SK-N-SH (cell line): ENCODE results near the gene TBC1D2B. TPM values are rescaled to one million over a fixed set of nuclear protein-coding genes. Genes with fewer than 3 reads are reported as not detected.

Source experiments
- CTCF ChIA-PET: fragments of 300-600, 350-600 bp; formaldehyde crosslinking; extraction: SDS; loops from one replicate; lab custom pipeline; 2021; lab: Yijun Ruan, JAX
- POLR2A ChIA-PET: fragments of 350-600 bp; sonication (Branson Sonifier 250); formaldehyde crosslinking; extraction: SDS; loops from one replicate; lab custom pipeline; 2020; ENCODE audit warnings: antibody characterized with exemption, inconsistent platforms; lab: Yijun Ruan, JAX
- DNase-seq: peaks from one replicate; pipeline ENCODE4 v3.0.0; 2012
- H2AFZ ChIP-seq: fragments of 200-600 bp; sonication (generic); 2 replicates; pipeline ENCODE4 v1.8.1; 2016; ENCODE audit warnings: antibody characterized with exemption, mild to moderate bottlenecking, low read depth
- H3F3A ChIP-seq: fragments of 200-600 bp; sonication (generic); replicated peaks from 2 replicates; pipeline ENCODE3; 2016; ENCODE audit warnings: antibody characterized with exemption, mild to moderate bottlenecking; ENCODE audit not compliant: insufficient read depth
- H3K27ac ChIP-seq, 2 experiments: fragments of 200-500 bp in 1 of 2; fragments of 200-600 bp in 1 of 2; sonication (Bioruptor generic) in 1 of 2; sonication (generic), shearing (Covaris generic) in 1 of 2; 2 replicates each; pipeline versions ENCODE4 v1.5.1 to v1.6.1; 2014 to 2016; ENCODE audit warnings: low read depth in 2 of 2, inconsistent platforms in 1 of 2, low read length in 1 of 2, mild to moderate bottlenecking in 1 of 2, mixed read lengths in 1 of 2
- H3K27me3 ChIP-seq: fragments of 200-600 bp; sonication (generic), shearing (Covaris generic); 2 replicates; pipeline ENCODE4 v1.6.1; 2016; ENCODE audit warnings: mixed run types; ENCODE audit not compliant: insufficient read depth
- H3K36me3 ChIP-seq, 2 experiments: fragments of 200-500 bp in 1 of 2; fragments of 200-600 bp in 1 of 2; sonication (Bioruptor generic) in 1 of 2; sonication (generic) in 1 of 2; replicated peaks in 1 of 2; 2 replicates each; pipeline versions ENCODE3 to v1.5.1; 2014 to 2016; ENCODE audit warnings: low read length in 1 of 2, mild to moderate bottlenecking in 1 of 2; ENCODE audit not compliant: insufficient read depth in 2 of 2, control insufficient read depth in 1 of 2
- H3K4me1 ChIP-seq, 2 experiments: fragments of 200-500 bp in 1 of 2; fragments of 200-600 bp in 1 of 2; sonication (Bioruptor generic) in 1 of 2; sonication (generic), shearing (Covaris generic) in 1 of 2; 2 replicates each; pipeline versions ENCODE4 v1.5.1 to v1.6.1; 2014 to 2016; ENCODE audit warnings: low read depth in 1 of 2, low read length in 1 of 2, mixed run types in 1 of 2; ENCODE audit not compliant: insufficient read depth in 2 of 2, control insufficient read depth in 1 of 2
- H3K4me2 ChIP-seq: fragments of 200-600 bp; sonication (generic), shearing (Covaris generic); 2 replicates; pipeline ENCODE4 v1.6.1; 2017; ENCODE audit warnings: mixed run types
- H3K4me3 ChIP-seq, 2 experiments: fragments of 200-500 bp in 1 of 2; fragments of 200-600 bp in 1 of 2; sonication (Bioruptor generic) in 1 of 2; sonication (generic), shearing (Covaris generic) in 1 of 2; 2 replicates each; pipeline versions ENCODE4 v1.5.1 to v1.8.1; 2014 to 2016; ENCODE audit warnings: low read depth in 2 of 2, inconsistent platforms in 1 of 2, low read length in 1 of 2, mild to moderate bottlenecking in 1 of 2, mixed read lengths in 1 of 2, moderate library complexity in 1 of 2
- H3K79me2 ChIP-seq: fragments of 200-600 bp; sonication (generic); 2 replicates; pipeline ENCODE4 v1.8.1; 2017; ENCODE audit warnings: mild to moderate bottlenecking; ENCODE audit not compliant: insufficient read depth
- H3K9ac ChIP-seq: fragments of 200-600 bp; sonication (generic); 2 replicates; pipeline ENCODE4 v1.6.1; 2017; ENCODE audit warnings: mixed run types
- H3K9me2 ChIP-seq: fragments of 200-600 bp; sonication (generic); 2 replicates; pipeline ENCODE4 v1.6.1; 2017; ENCODE audit warnings: mixed run types
- H3K9me3 ChIP-seq: fragments of 200-600 bp; sonication (generic); 2 replicates; pipeline ENCODE4 v1.6.1; 2017; ENCODE audit warnings: mixed run types, mild to moderate bottlenecking, moderate library complexity
- H4K20me1 ChIP-seq: fragments of 200-600 bp; sonication (generic); 2 replicates; pipeline ENCODE4 v1.6.1; 2017; ENCODE audit warnings: mild to moderate bottlenecking, mixed run types; ENCODE audit not compliant: insufficient read depth
- CHD2 ChIP-seq: fragments of 150-350 bp; IDR thresholded peaks from 2 replicates; pipeline ENCODE4 v1.6.1; 2018; ENCODE audit warnings: low read length; ENCODE audit not compliant: partially characterized antibody
- CTCF ChIP-seq: fragments of 200-600 bp; sonication (generic); IDR thresholded peaks from 2 replicates; pipeline ENCODE4 v1.6.1; 2017; ENCODE audit warnings: antibody characterized with exemption, mild to moderate bottlenecking, moderate library complexity
- ELF1 ChIP-seq: IDR thresholded peaks from 2 replicates; pipeline ENCODE4 v1.4.0; 2012
- EP300 ChIP-seq, 2 experiments: IDR thresholded peaks; 2 replicates each; pipeline versions ENCODE4 v1.4.0 to v1.6.1; 2012; ENCODE audit warnings: borderline replicate concordance in 1 of 2, low read depth in 1 of 2, low read length in 1 of 2
- EZH2phosphoT487 ChIP-seq: fragments of 200-600 bp; sonication (generic); IDR thresholded peaks from 2 replicates; pipeline ENCODE4 v1.6.1; 2017; ENCODE audit warnings: low read depth, mixed run types, mild to moderate bottlenecking, antibody characterized with exemption, moderate library complexity, borderline replicate concordance
- FOSL2 ChIP-seq: IDR thresholded peaks from 2 replicates; pipeline ENCODE4 v1.4.0; 2012; ENCODE audit warnings: low read depth, mild to moderate bottlenecking, moderate library complexity, borderline replicate concordance
- FOXJ3 ChIP-seq: sonication (generic); formaldehyde crosslinking; IDR thresholded peaks from 2 replicates; pipeline ENCODE4 v1.5.1; 2020; ENCODE audit warnings: mild to moderate bottlenecking, missing genetic modification reagents
- GABPA ChIP-seq: IDR thresholded peaks from 2 replicates; pipeline ENCODE4 v1.4.0; 2012; ENCODE audit warnings: low read depth, mild to moderate bottlenecking
- JUND ChIP-seq: IDR thresholded peaks from 2 replicates; pipeline ENCODE4 v1.4.0; 2012
- NFIC ChIP-seq: IDR thresholded peaks from 2 replicates; pipeline ENCODE4 v1.4.0; 2012; ENCODE audit warnings: borderline replicate concordance
- PBX3 ChIP-seq: IDR thresholded peaks from 2 replicates; pipeline ENCODE4; 2012
- RAD21 ChIP-seq: IDR thresholded peaks from 2 replicates; pipeline ENCODE4 v1.6.1; 2012; ENCODE audit warnings: mild to moderate bottlenecking, low read length
- RCOR1 ChIP-seq: fragments of 150-350 bp; IDR thresholded peaks from 2 replicates; pipeline ENCODE4 v1.6.1; 2017; ENCODE audit warnings: antibody characterized with exemption, low read length
- RFX5 ChIP-seq: IDR thresholded peaks from 2 replicates; pipeline ENCODE4 v1.6.1; 2012; ENCODE audit warnings: mild to moderate bottlenecking, improper control_type of control experiment, low read length
- RXRA ChIP-seq: IDR thresholded peaks from 2 replicates; pipeline ENCODE4 v1.4.0; 2012; ENCODE audit warnings: low read depth, mild to moderate bottlenecking, borderline replicate concordance
- SMC3 ChIP-seq: IDR thresholded peaks from 2 replicates; pipeline ENCODE4 v1.6.1; 2012; ENCODE audit warnings: low read depth, low read length, improper control_type of control experiment
- TCF12 ChIP-seq: IDR thresholded peaks from 2 replicates; pipeline ENCODE4 v1.4.0; 2012
- YY1 ChIP-seq: IDR thresholded peaks from 2 replicates; pipeline ENCODE4 v1.4.0; 2012; ENCODE audit warnings: low read depth, mild to moderate bottlenecking
- WGBS: methylation state at CpG from one replicate; pipeline ENCODE4 v1.1.6; 2017; ENCODE audit warnings: low lambda C conversion rate; 5-methylcytosine and 5-hydroxymethylcytosine counted together
- polyA plus RNA-seq, 3 experiments: library from polyadenylated mRNA; depleted of rRNA; stranded (reverse); fragments of >200 nt; gene quantifications; 2 replicates each; pipeline ENCODE4 v1.2.3, GENCODE V29; 2012
- TF ChIP-seq, protein P1 (sequence below): fragments of 150-350 bp; IDR thresholded peaks from 2 replicates; pipeline ENCODE4 v1.6.1; 2017; ENCODE audit warnings: antibody characterized with exemption, low read length, low read depth, borderline replicate concordance
- TF ChIP-seq, protein P2 (sequence below): IDR thresholded peaks from 2 replicates; pipeline ENCODE4 v1.4.0; 2012; ENCODE audit warnings: low read depth
- TF ChIP-seq, protein P3 (sequence below): IDR thresholded peaks from 2 replicates; pipeline ENCODE4 v1.4.0; 2012; ENCODE audit warnings: low read depth, borderline replicate concordance

The TBC1D2B gene
- polyA plus RNA-seq, 1 of the 3 experiments (the other 2 are of a cell fraction), result 19.0 TPM

- Histone ChIP-seq H3K9me2 (no peaks in the 10 kb centered on the region), H3K9ac (no peak overlapping the region), H3K36me3 (no peaks in the 10 kb centered on the region), H3K4me1 (no peaks in the 10 kb centered on the region; a peak in 1 of 4 replicates), H3K79me2 (no peaks in the 10 kb centered on the region), H4K20me1 (no peaks in the 10 kb centered on the region), H3K27me3 (no peaks in the 10 kb centered on the region), H3K27ac (no peak overlapping the region), H3K4me3 (no peak overlapping the region), H3K9me3 (no peaks in the 10 kb centered on the region), H2AFZ (no peak overlapping the region), H3F3A (no peaks in the 10 kb centered on the region), H3K4me2 (no peak overlapping the region)
- POLR2A ChIA-PET, result no interaction called here
- CTCF ChIA-PET, result interaction anchor here (1.0 to 9.3 kb wide), 7 partner anchors 20 to 208 kb away, joined by 3 to 175 read pairs (median 82); partner anchors contain the start of gene CIB2
- no peak for TF ChIP-seq SMC3
- TF ChIP-seq TCF12, result no peak
- TF ChIP-seq FOSL2, result no peak
- no peak for TF ChIP-seq EP300 (IDR thresholded peaks at IDR 0.05; ENCODE audit: borderline replicate concordance in 1 of 2, low read depth in 1 of 2, low read length in 1 of 2)
- no peak for TF ChIP-seq FOXJ3 (CRISPR knock-in tag)
- TF ChIP-seq, protein P1, sequence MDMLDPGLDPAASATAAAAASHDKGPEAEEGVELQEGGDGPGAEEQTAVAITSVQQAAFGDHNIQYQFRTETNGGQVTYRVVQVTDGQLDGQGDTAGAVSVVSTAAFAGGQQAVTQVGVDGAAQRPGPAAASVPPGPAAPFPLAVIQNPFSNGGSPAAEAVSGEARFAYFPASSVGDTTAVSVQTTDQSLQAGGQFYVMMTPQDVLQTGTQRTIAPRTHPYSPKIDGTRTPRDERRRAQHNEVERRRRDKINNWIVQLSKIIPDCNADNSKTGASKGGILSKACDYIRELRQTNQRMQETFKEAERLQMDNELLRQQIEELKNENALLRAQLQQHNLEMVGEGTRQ, result no peak
- TF ChIP-seq RXRA, result no peak
- TF ChIP-seq RFX5, result no peak
- no peak for TF ChIP-seq RAD21
- TF ChIP-seq, protein P2, sequence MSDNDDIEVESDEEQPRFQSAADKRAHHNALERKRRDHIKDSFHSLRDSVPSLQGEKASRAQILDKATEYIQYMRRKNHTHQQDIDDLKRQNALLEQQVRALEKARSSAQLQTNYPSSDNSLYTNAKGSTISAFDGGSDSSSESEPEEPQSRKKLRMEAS, result no peak
- TF ChIP-seq, protein P3, sequence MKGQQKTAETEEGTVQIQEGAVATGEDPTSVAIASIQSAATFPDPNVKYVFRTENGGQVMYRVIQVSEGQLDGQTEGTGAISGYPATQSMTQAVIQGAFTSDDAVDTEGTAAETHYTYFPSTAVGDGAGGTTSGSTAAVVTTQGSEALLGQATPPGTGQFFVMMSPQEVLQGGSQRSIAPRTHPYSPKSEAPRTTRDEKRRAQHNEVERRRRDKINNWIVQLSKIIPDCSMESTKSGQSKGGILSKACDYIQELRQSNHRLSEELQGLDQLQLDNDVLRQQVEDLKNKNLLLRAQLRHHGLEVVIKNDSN, result no peak
- TF ChIP-seq NFIC, result no peak
- no peak for TF ChIP-seq GABPA
- no peak for TF ChIP-seq JUND
- TF ChIP-seq EZH2phosphoT487, result no peak
- TF ChIP-seq RCOR1, result no peak
- 92% methylated on average over 7 of the region's 10 CpGs for WGBS
- DNase-seq, result no peak
Measured at GRCh38 chr15:78110916-78111475, 33.5 kb upstream of the TBC1D2B start.

DNA sequence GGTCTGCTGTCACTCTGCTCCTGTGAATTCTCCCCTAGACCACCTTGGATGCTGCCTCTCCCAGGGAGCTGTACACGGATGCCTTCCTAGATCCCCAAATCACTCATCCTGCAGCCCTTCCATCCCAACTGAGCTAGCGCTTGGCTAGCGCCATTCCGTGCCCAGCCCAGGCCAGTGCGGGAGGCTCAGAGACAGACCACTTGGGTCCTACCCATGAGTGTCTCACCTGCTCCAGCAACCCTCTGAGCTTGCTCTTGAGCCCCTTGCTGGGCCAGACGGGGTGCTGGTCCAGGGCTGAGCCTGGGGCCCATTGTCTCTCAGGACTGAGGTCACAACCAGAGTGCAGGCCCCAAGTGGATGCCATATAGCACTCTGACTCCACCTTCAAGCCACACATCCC, 32.6 kb upstream of the TBC1D2B start:
- H3K9me3 ChIP-seq, result no peaks in the 10 kb centered on the region
- H3K27ac ChIP-seq, result no peak overlapping the region
- H2AFZ ChIP-seq, result no peak overlapping the region
- no peaks in the 10 kb centered on the region for H3K27me3 ChIP-seq
- ChIA-PET POLR2A (no interaction called here), CTCF (interaction anchor here (1.0 to 9.3 kb wide), 9 partner anchors 17 to 208 kb away, joined by 3 to 175 read pairs (median 63); partner anchors contain the start of gene CIB2)
- TF ChIP-seq FOXJ3 (CRISPR knock-in tag) (no peak), PBX3 (no peak), CHD2 (no peak), CTCF (no peak), GABPA (no peak), YY1 (no peak), JUND (no peak), TCF12 (no peak), ELF1 (no peak)
- TF ChIP-seq, protein P3, result no peak
- H3K4me2 ChIP-seq, result no peak overlapping the region
- H3K4me1 ChIP-seq, result no peaks in the 10 kb centered on the region; a peak in 1 of 4 replicates
- WGBS, result 87% methylated on average over 3 of the region's 6 CpGs
- no peak overlapping the region for H3K9ac ChIP-seq
- H4K20me1 ChIP-seq, result no peaks in the 10 kb centered on the region
- no peak for DNase-seq
- H3K36me3 ChIP-seq, result no peaks in the 10 kb centered on the region
- H3K4me3 ChIP-seq, result no peak overlapping the region
- no peaks in the 10 kb centered on the region for H3K9me2 ChIP-seq
- H3F3A ChIP-seq, result no peaks in the 10 kb centered on the region
- H3K79me2 ChIP-seq, result no peaks in the 10 kb centered on the region
